Endothelial cell of umbilical vein (primary cell): ENCODE data around the gene PPFIA2. TPM values are rescaled to one million over a fixed set of nuclear protein-coding genes. Genes with fewer than 3 reads are reported as not detected.

ENCODE experiments used
- BruUV-seq: library from RNA; stranded (reverse); fragments of 400-500 nt; replicated peaks from 2 replicates; lab custom pipeline; 2021; lab: Mats Ljungman, UMichigan
- CTCF ChIA-PET: fragments of 300-600, 350-600 bp; sonication (Branson Sonifier 250); formaldehyde crosslinking; loops from one replicate; lab custom pipeline; 2021; ENCODE audit warnings: antibody characterized with exemption, inconsistent platforms; lab: Charles Lee
- POLR2A ChIA-PET: fragments of 300-600, 350-600 bp; sonication (Branson Sonifier 250); formaldehyde crosslinking; loops from one replicate; lab custom pipeline; 2021; ENCODE audit warnings: antibody characterized with exemption, inconsistent platforms; lab: Charles Lee
- DNase-seq: peaks from one replicate; pipeline ENCODE4 v3.0.0-alpha.2; 2011; ENCODE audit warnings: low read depth, low spot score
- FAIRE-seq: peaks from 2 replicates; lab custom pipeline; 2011; peaks lifted over from hg19 to GRCh38; lab: Jason Lieb, UNC
- H2AFZ ChIP-seq: 2 replicates; pipeline ENCODE4 v1.6.0; 2012; ENCODE audit warnings: low read depth, low read length, control low read depth, inconsistent platforms
- H3K27ac ChIP-seq: 2 replicates; pipeline ENCODE4 v1.5.1; 2011; ENCODE audit warnings: low read depth, mild to moderate bottlenecking, control low read depth, low read length, moderate library complexity; ENCODE audit not compliant: insufficient read depth
- H3K27me3 ChIP-seq, 2 experiments: 2 replicates each; pipeline versions ENCODE4 v1.6.0 to v1.6.1; 2011; ENCODE audit warnings: low read length in 2 of 2, mixed read lengths in 1 of 2; ENCODE audit not compliant: control insufficient read depth in 2 of 2, insufficient read depth in 2 of 2
- H3K36me3 ChIP-seq, 2 experiments: 2 replicates in 1 of 2; 3 replicates in 1 of 2; pipeline ENCODE4 v1.5.1; 2011; ENCODE audit warnings: low read length in 2 of 2, mild to moderate bottlenecking in 1 of 2, moderate library complexity in 1 of 2; ENCODE audit not compliant: control insufficient read depth in 2 of 2, insufficient read depth in 2 of 2; ENCODE audit errors: extremely low read depth in 1 of 2
- H3K4me1 ChIP-seq: 3 replicates; pipeline ENCODE4 v1.5.1; 2011; ENCODE audit warnings: mild to moderate bottlenecking, low read length; ENCODE audit not compliant: control insufficient read depth, insufficient read depth; ENCODE audit errors: extremely low read depth
- H3K4me2 ChIP-seq: 2 replicates; pipeline ENCODE4 v1.6.1; 2011; ENCODE audit warnings: low read length, control low read depth, mixed read lengths; ENCODE audit not compliant: insufficient read depth
- H3K4me3 ChIP-seq, 3 experiments: fragments of 200-600 bp in 1 of 3; sonication (generic), shearing (Covaris generic) in 1 of 3; replicated peaks in 1 of 3; 2 replicates each; pipeline ENCODE4 v1.5.1; 2011 to 2016; ENCODE audit warnings: control low read depth in 3 of 3, low read length in 3 of 3, mild to moderate bottlenecking in 2 of 3, inconsistent platforms in 1 of 3, low read depth in 1 of 3, moderate library complexity in 1 of 3; ENCODE audit not compliant: insufficient read depth in 1 of 3
- H3K79me2 ChIP-seq: 2 replicates; pipeline ENCODE4 v1.6.0; 2012; ENCODE audit warnings: low read length, inconsistent platforms; ENCODE audit not compliant: control insufficient read depth, insufficient read depth
- H3K9ac ChIP-seq: replicated peaks from 2 replicates; pipeline ENCODE3; 2011; ENCODE audit warnings: low read length, control low read depth; ENCODE audit not compliant: insufficient read depth; ENCODE audit errors: extremely low read depth
- H3K9me1 ChIP-seq: replicated peaks from 3 replicates; pipeline ENCODE4 v1.6.0; 2011; ENCODE audit warnings: mild to moderate bottlenecking, low read length; ENCODE audit not compliant: control insufficient read depth, insufficient read depth; ENCODE audit errors: extremely low read depth
- H3K9me3 ChIP-seq: replicated peaks from 2 replicates; pipeline ENCODE4 v1.5.1; 2012; ENCODE audit warnings: low read length, inconsistent platforms; ENCODE audit not compliant: control insufficient read depth, insufficient read depth
- H4K20me1 ChIP-seq: replicated peaks from 2 replicates; pipeline ENCODE3; 2011; ENCODE audit warnings: mild to moderate bottlenecking, low read length; ENCODE audit not compliant: control insufficient read depth, insufficient read depth; ENCODE audit errors: extremely low read depth
- EZH2 ChIP-seq: IDR thresholded peaks from 2 replicates; pipeline ENCODE4 v1.6.1; 2012; ENCODE audit warnings: borderline replicate concordance, low read depth, mild to moderate bottlenecking, moderate library complexity, low read length, inconsistent platforms; ENCODE audit not compliant: severe bottlenecking
- FOS ChIP-seq: IDR thresholded peaks from 2 replicates; pipeline ENCODE4 v1.6.1; 2011; ENCODE audit warnings: mild to moderate bottlenecking, low read length, moderate library complexity, borderline replicate concordance; ENCODE audit not compliant: insufficient read depth
- GATA2 ChIP-seq: IDR thresholded peaks from 2 replicates; pipeline ENCODE4 v1.7.0; 2011; ENCODE audit warnings: low read depth, mild to moderate bottlenecking, moderate library complexity, mixed read lengths, low read length; ENCODE audit not compliant: insufficient read length, insufficient read depth
- JUN ChIP-seq: IDR thresholded peaks from 2 replicates; pipeline ENCODE4 v1.6.1; 2011; ENCODE audit warnings: borderline replicate concordance, low read depth; ENCODE audit not compliant: insufficient read length, insufficient read depth
- MAX ChIP-seq: IDR thresholded peaks from 2 replicates; pipeline ENCODE4 v1.6.1; 2011; ENCODE audit not compliant: insufficient read depth, insufficient read length
- MYC ChIP-seq: IDR thresholded peaks from one replicate; pipeline ENCODE4 v1.6.1; 2011; ENCODE audit warnings: mild to moderate bottlenecking, low read depth, low read length
- POLR2A ChIP-seq: IDR thresholded peaks from 2 replicates; pipeline ENCODE4 v1.6.1; 2012; ENCODE audit warnings: low read depth, mild to moderate bottlenecking, control low read depth, low read length
- POLR2AphosphoS5 ChIP-seq: IDR thresholded peaks from 2 replicates; pipeline ENCODE4 v1.6.1; 2012; ENCODE audit warnings: low read depth, mild to moderate bottlenecking, control low read depth, low read length, moderate library complexity; ENCODE audit not compliant: insufficient read depth
- dilution Hi-C: fragments of 300-500 bp; cut with MboI; formaldehyde crosslinking; loops from one replicate; pipeline ENCODE4 v1.15.0; 2019; ENCODE audit warnings: low sequenced_read_pairs; ENCODE audit not compliant: extremely low pct_ligation_motif_present
- intact Hi-C: fragments of 100-400 bp; cut with micrococcal nuclease; formaldehyde crosslinking; loops from one replicate; pipeline ENCODE4 v1.10.0; 2022
- polyA plus RNA-seq, 4 experiments: library from polyadenylated mRNA; depleted of rRNA in 3 of 4; stranded (reverse) in 3 of 4; unstranded in 1 of 4; fragments of >200 nt; gene quantifications; 2 replicates each; pipeline versions ENCODE4 v1.2.1 to v1.2.3, GENCODE V29; 2011 to 2012; ENCODE audit warnings: missing spikeins in 1 of 4
- total RNA-seq: library from RNA; stranded (reverse); gene quantifications from 2 replicates; pipeline ENCODE4 v1.2.3, GENCODE V29; 2021
- TF ChIP-seq, protein P1 (sequence below), 2 donors: IDR thresholded peaks; 1 replicate in 1 of 2; 2 replicates in 1 of 2; pipeline ENCODE4 v1.5.1; 2011; ENCODE audit warnings: low read length in 2 of 2, mild to moderate bottlenecking in 2 of 2, moderate library complexity in 2 of 2, control low read depth in 1 of 2, inconsistent platforms in 1 of 2, low read depth in 1 of 2; ENCODE audit not compliant: insufficient read depth in 1 of 2; ENCODE audit errors: extremely low read depth in 1 of 2

The PPFIA2 gene
- total and polyA plus RNA-seq, 2 donors (not counting 3 experiments of a cell fraction or from before 2014, with no cell fraction given) = not detected

DNA sequence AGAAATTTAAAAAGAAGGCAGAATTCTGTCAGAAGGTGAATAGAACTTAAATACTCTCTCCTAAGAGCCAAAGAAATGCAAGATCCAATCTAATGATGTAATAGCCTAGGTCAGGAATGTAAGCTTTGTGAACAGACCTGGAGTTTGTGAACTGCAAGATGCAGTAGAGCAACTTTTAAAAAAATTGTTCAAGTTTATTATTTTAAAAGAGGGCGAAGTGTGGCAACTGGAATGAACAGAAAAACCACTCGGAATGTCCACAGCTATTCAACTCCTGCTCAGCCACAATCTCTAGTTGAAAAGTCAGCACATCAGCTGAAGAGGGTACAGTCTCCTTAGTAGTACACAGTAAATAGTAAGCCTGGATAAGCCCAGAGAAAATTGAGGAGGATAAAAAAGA is 228.8 kb downstream of the PPFIA2 start:
- H3K9me1 ChIP-seq = no peaks in the 10 kb centered on the region
- H3K27me3 ChIP-seq = no peaks in the 10 kb centered on the region
- H3K4me2 ChIP-seq = no peak overlapping the region
- no peaks in the 10 kb centered on the region for H4K20me1 ChIP-seq
- H3K9me3 ChIP-seq = no peaks in the 10 kb centered on the region
- no peaks in the 10 kb centered on the region for H3K36me3 ChIP-seq
- no peak for FAIRE-seq
- H3K4me1 ChIP-seq = no peaks in the 10 kb centered on the region
- BruUV-seq = no TSS peak
- TF ChIP-seq FOS (no peak), POLR2AphosphoS5 (no peak), GATA2 (no peak), POLR2A (no peak), MAX (no peak), MYC (no peak), EZH2 (no peak), JUN (no peak)
- TF ChIP-seq, protein P1, sequence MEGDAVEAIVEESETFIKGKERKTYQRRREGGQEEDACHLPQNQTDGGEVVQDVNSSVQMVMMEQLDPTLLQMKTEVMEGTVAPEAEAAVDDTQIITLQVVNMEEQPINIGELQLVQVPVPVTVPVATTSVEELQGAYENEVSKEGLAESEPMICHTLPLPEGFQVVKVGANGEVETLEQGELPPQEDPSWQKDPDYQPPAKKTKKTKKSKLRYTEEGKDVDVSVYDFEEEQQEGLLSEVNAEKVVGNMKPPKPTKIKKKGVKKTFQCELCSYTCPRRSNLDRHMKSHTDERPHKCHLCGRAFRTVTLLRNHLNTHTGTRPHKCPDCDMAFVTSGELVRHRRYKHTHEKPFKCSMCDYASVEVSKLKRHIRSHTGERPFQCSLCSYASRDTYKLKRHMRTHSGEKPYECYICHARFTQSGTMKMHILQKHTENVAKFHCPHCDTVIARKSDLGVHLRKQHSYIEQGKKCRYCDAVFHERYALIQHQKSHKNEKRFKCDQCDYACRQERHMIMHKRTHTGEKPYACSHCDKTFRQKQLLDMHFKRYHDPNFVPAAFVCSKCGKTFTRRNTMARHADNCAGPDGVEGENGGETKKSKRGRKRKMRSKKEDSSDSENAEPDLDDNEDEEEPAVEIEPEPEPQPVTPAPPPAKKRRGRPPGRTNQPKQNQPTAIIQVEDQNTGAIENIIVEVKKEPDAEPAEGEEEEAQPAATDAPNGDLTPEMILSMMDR (IDR thresholded peaks at IDR 0.05; ENCODE audit: extremely low read depth in 1 of 2, insufficient read depth in 1 of 2, low read depth in 1 of 2, low read length in 2 of 2) = no peak
- H3K9ac ChIP-seq = no peak overlapping the region
- H3K79me2 ChIP-seq = no peaks in the 10 kb centered on the region
- H3K4me3 ChIP-seq = no peak overlapping the region
- dilution Hi-C loops (no loop called here), intact Hi-C loops (no loop called here)
- H2AFZ ChIP-seq = no peak overlapping the region
- ChIA-PET POLR2A (no interaction called here), CTCF (no interaction called here)
- no peak for DNase-seq
- H3K27ac ChIP-seq = no peak overlapping the region
